ENCODE measurements around the gene PKN1. TPM values are rescaled to one million over a fixed set of nuclear protein-coding genes. Genes with fewer than 3 reads are reported as not detected.
A peak's percentile ranks its signal among the peaks of the same experiment; 100 is the strongest.

PKN1 gene
- total and polyA plus RNA-seq, 9 of the 15 experiments (the other 6 are each of a cell fraction or from before 2014, with no cell fraction given), result 0.30 to 228 (median 77.5) TPM

- TF ChIP-seq THRB (CRISPR knock-in tag; conservative IDR thresholded peaks at IDR 0.05), result no peak
- peak; percentile 88 for TF ChIP-seq ERF (CRISPR knock-in tag; IDR thresholded peaks at IDR 0.05)
- TF ChIP-seq POLR2H (tag; IDR thresholded peaks at IDR 0.05; ENCODE audit: low read depth), result peak; percentile 97
- no peak for TF ChIP-seq KAT8 (IDR thresholded peaks at IDR 0.05; ENCODE audit: low read depth)
- TF ChIP-seq ZNF699 (CRISPR knock-in tag; IDR thresholded peaks at IDR 0.05; ENCODE audit: insufficient replicate concordance), result no peak
- no peak for TF ChIP-seq ZFP91 (CRISPR knock-in tag; IDR thresholded peaks at IDR 0.05)
- no peak; the same call in 1 of the 2 replicates for TF ChIP-seq PHB2 (IDR thresholded peaks at IDR 0.05; ENCODE audit: low read depth)
- TF ChIP-seq ZBTB9 (CRISPR knock-in tag; IDR thresholded peaks at IDR 0.05), result peak; percentile 81; the same call in 1 of the 2 replicates
- no peak for TF ChIP-seq ZBTB8A (IDR thresholded peaks at IDR 0.05; ENCODE audit: partially characterized antibody)
- no peak for TF ChIP-seq ZNF77 (CRISPR knock-in tag; IDR thresholded peaks at IDR 0.05)
- TF ChIP-seq VEZF1 (CRISPR knock-in tag; IDR thresholded peaks at IDR 0.05), result peak; percentile 96
- no peak for TF ChIP-seq SP2 (IDR thresholded peaks at IDR 0.05; ENCODE audit: extremely low read depth, low read depth, low read length, poor library complexity, severe bottlenecking)
- TF ChIP-seq ZNF134 (CRISPR knock-in tag; conservative IDR thresholded peaks at IDR 0.05), result no peak
- TF ChIP-seq MLX (CRISPR knock-in tag; conservative IDR thresholded peaks at IDR 0.05), result no peak; a peak in 1 of 4 replicates
- TF ChIP-seq THAP7 (CRISPR knock-in tag; IDR thresholded peaks at IDR 0.05), result peak; percentile 85
- TF ChIP-seq ELF2 (CRISPR knock-in tag; IDR thresholded peaks at IDR 0.05), result no peak
- no peak for TF ChIP-seq SAFB (IDR thresholded peaks at IDR 0.05; ENCODE audit: borderline replicate concordance, low read depth, low read length)
- no peak for TF ChIP-seq YBX1 (IDR thresholded peaks at IDR 0.05)
- TF ChIP-seq PML (IDR thresholded peaks at IDR 0.05; ENCODE audit: low read length), result peak; percentile 82
- 0 out of 2 replicates have a peak, but pooled peaks have one; percentile 45 for TF ChIP-seq GATAD2A (IDR thresholded peaks at IDR 0.05)
- TF ChIP-seq BRD9 (IDR thresholded peaks at IDR 0.05; ENCODE audit: low read depth, partially characterized antibody), result peak; percentile 57
These were observed 84.9 kb downstream of the PKN1 start, which contains the start of gene DNAJB1 (continued) for GRCh38 chr19:14517840-14518505.
